MM.1S (cell line): ENCODE measurements around the gene DEPDC1.

Source experiments
- DNase-seq: peaks from one replicate; pipeline ENCODE4 v3.0.0-alpha.2; 2015
- H2AFZ ChIP-seq: fragments of 300-600 bp; sonication (generic); 2 replicates; pipeline ENCODE4 v1.6.0; 2016; ENCODE audit warnings: antibody characterized with exemption, low read length
- H3F3A ChIP-seq: fragments of 300-600 bp; sonication (generic); 2 replicates; pipeline ENCODE4 v1.6.1; 2016; ENCODE audit warnings: mild to moderate bottlenecking, antibody characterized with exemption, low read length, moderate library complexity, mixed read lengths; ENCODE audit not compliant: insufficient read depth
- H3K27ac ChIP-seq: fragments of 300-600 bp; sonication (generic); 2 replicates; pipeline ENCODE4 v1.5.1; 2016; ENCODE audit warnings: mild to moderate bottlenecking, low read length
- H3K27me3 ChIP-seq: fragments of 300-600 bp; sonication (generic); replicated peaks from 2 replicates; pipeline ENCODE4 v1.6.0; 2016; ENCODE audit warnings: low read length; ENCODE audit not compliant: insufficient read depth
- H3K36me3 ChIP-seq: fragments of 300-600 bp; sonication (generic); replicated peaks from 2 replicates; pipeline ENCODE4 v1.6.1; 2016; ENCODE audit warnings: mild to moderate bottlenecking, low read length, mixed read lengths; ENCODE audit not compliant: insufficient read depth
- H3K4me1 ChIP-seq: fragments of 300-600 bp; sonication (generic); 2 replicates; pipeline ENCODE4 v1.6.1; 2016; ENCODE audit warnings: low read length, mixed read lengths
- H3K4me2 ChIP-seq: fragments of 300-600 bp; sonication (generic); 2 replicates; pipeline ENCODE4 v1.6.0; 2016; ENCODE audit warnings: low read depth, low read length
- H3K4me3 ChIP-seq: fragments of 300-600 bp; sonication (generic); 2 replicates; pipeline ENCODE4 v1.5.1; 2016; ENCODE audit warnings: low read length, mixed read lengths
- H3K79me2 ChIP-seq: fragments of 300-600 bp; sonication (generic); 2 replicates; pipeline ENCODE4 v1.6.1; 2016; ENCODE audit warnings: mixed run types, low read length, mixed read lengths
- H3K9ac ChIP-seq: fragments of 300-600 bp; sonication (generic); 2 replicates; pipeline ENCODE4 v1.6.1; 2016; ENCODE audit warnings: low read length, mixed read lengths
- H3K9me2 ChIP-seq: fragments of 300-600 bp; sonication (generic); replicated peaks from 2 replicates; pipeline ENCODE4 v1.6.1; 2016; ENCODE audit warnings: mild to moderate bottlenecking, low read length, mixed read lengths; ENCODE audit not compliant: insufficient read depth
- H3K9me3 ChIP-seq: fragments of 300-600 bp; sonication (generic); replicated peaks from 2 replicates; pipeline ENCODE4 v1.6.1; 2016; ENCODE audit warnings: mild to moderate bottlenecking, low read length, mixed read lengths; ENCODE audit not compliant: insufficient read depth
- H4K20me1 ChIP-seq: fragments of 300-600 bp; sonication (generic); 2 replicates; pipeline ENCODE4 v1.6.1; 2016; ENCODE audit warnings: mild to moderate bottlenecking, low read length, moderate library complexity, mixed read lengths; ENCODE audit not compliant: insufficient read depth
- CTCF ChIP-seq: fragments of 300-600 bp; sonication (generic); IDR thresholded peaks from 2 replicates; pipeline ENCODE4 v1.5.1; 2016; ENCODE audit warnings: antibody characterized with exemption, low read length, mixed read lengths
- EZH2 ChIP-seq: fragments of 300-600 bp; sonication (generic); optimal IDR thresholded peaks from 2 replicates; pipeline ENCODE3; 2017; ENCODE audit warnings: low read depth, mild to moderate bottlenecking, antibody characterized with exemption, low read length, mixed read lengths
- EZH2phosphoT487 ChIP-seq: fragments of 300-600 bp; sonication (generic); IDR thresholded peaks from 2 replicates; pipeline ENCODE4 v1.6.1; 2018; ENCODE audit warnings: antibody characterized with exemption, low read length

Gene DEPDC1

GRCh38 chr1:68490046-68490651 lies 6.7 kb downstream of the DEPDC1 start:
- H3K4me2 ChIP-seq = no peak overlapping the region
- H3K4me1 ChIP-seq = 0 out of 2 replicates have a peak, but pooled peaks cover under 1% of the 10 kb centered on the region
- H4K20me1 ChIP-seq = no peaks in the 10 kb centered on the region
- H3K79me2 ChIP-seq = peaks cover 28% of the 10 kb centered on the region
- no peaks in the 10 kb centered on the region for H3K9me3 ChIP-seq
- H3K36me3 ChIP-seq = no peaks in the 10 kb centered on the region; the same call in 1 of the 2 replicates
- DNase-seq = no peak
- no peaks in the 10 kb centered on the region for H3K27me3 ChIP-seq
- no peak overlapping the region for H3K27ac ChIP-seq
- no peak overlapping the region for H3K4me3 ChIP-seq
- TF ChIP-seq EZH2 = no peak
- TF ChIP-seq EZH2phosphoT487 = no peak
- TF ChIP-seq CTCF = no peak
- H3F3A ChIP-seq = no peaks in the 10 kb centered on the region
- H3K9ac ChIP-seq = no peak overlapping the region
- H2AFZ ChIP-seq = no peak overlapping the region
- H3K9me2 ChIP-seq = no peaks in the 10 kb centered on the region

GRCh38 chr1:68485431-68486022 lies 11.4 kb downstream of the DEPDC1 start:
- H3K4me1 ChIP-seq = no peaks in the 10 kb centered on the region
- H3K4me3 ChIP-seq = no peak overlapping the region
- H3K9me2 ChIP-seq = no peaks in the 10 kb centered on the region
- no peak overlapping the region for H3K4me2 ChIP-seq
- 0 out of 2 replicates have a peak, but pooled peaks cover under 1% of the 10 kb centered on the region for H3K79me2 ChIP-seq
- peaks cover 14% of the 10 kb centered on the region; the same call in 1 of the 2 replicates for H3K36me3 ChIP-seq
- TF ChIP-seq EZH2phosphoT487 = no peak
- TF ChIP-seq CTCF = no peak
- TF ChIP-seq EZH2 = no peak
- no peaks in the 10 kb centered on the region for H3K9me3 ChIP-seq
- H2AFZ ChIP-seq = no peak overlapping the region
- H4K20me1 ChIP-seq = no peaks in the 10 kb centered on the region
- no peak overlapping the region for H3K9ac ChIP-seq
- no peaks in the 10 kb centered on the region for H3K27me3 ChIP-seq
- no peaks in the 10 kb centered on the region for H3F3A ChIP-seq
- no peak overlapping the region for H3K27ac ChIP-seq
- DNase-seq = no peak

- no peak overlapping the region for H3K9ac ChIP-seq
- no peak overlapping the region for H3K27ac ChIP-seq
- no peaks in the 10 kb centered on the region for H3F3A ChIP-seq
- TF ChIP-seq EZH2phosphoT487 = no peak
- no peak for TF ChIP-seq EZH2
- TF ChIP-seq CTCF = no peak
- H3K4me3 ChIP-seq = no peak overlapping the region
- no peak overlapping the region for H2AFZ ChIP-seq
- no peaks in the 10 kb centered on the region for H3K9me2 ChIP-seq
- DNase-seq = no peak
- no peaks in the 10 kb centered on the region for H3K9me3 ChIP-seq
- H3K27me3 ChIP-seq = no peaks in the 10 kb centered on the region
- no peak overlapping the region for H3K4me2 ChIP-seq
- no peaks in the 10 kb centered on the region for H3K79me2 ChIP-seq
- no peaks in the 10 kb centered on the region for H3K4me1 ChIP-seq
- no peaks in the 10 kb centered on the region for H4K20me1 ChIP-seq
- peaks cover 14% of the 10 kb centered on the region; the same call in 1 of the 2 replicates for H3K36me3 ChIP-seq
Measured at GRCh38 chr1:68484618-68485017, 12.3 kb downstream of the DEPDC1 start.
